Stimulated activated CD4-positive, alpha-beta T cell treated with anti-CD3 and anti-CD28 coated beads, TNF-alpha, amount 100 ng/mL, for 24 hours (primary cell): ENCODE measurements around the gene GATA3.
A peak's percentile ranks its signal among the peaks of the same experiment; 100 is the strongest.
"Not testable (repeated sequence)": the region's sequence is repeated elsewhere in the genome, so short reads cannot be mapped to it uniquely, and the experiment has no call there.

Experiments
- DNase-seq, 3 experiments: peaks; one replicate each; pipeline ENCODE4 v3.0.0-alpha.2; 2020; ENCODE audit warnings: low read depth in 3 of 3

The GATA3 gene

DNA sequence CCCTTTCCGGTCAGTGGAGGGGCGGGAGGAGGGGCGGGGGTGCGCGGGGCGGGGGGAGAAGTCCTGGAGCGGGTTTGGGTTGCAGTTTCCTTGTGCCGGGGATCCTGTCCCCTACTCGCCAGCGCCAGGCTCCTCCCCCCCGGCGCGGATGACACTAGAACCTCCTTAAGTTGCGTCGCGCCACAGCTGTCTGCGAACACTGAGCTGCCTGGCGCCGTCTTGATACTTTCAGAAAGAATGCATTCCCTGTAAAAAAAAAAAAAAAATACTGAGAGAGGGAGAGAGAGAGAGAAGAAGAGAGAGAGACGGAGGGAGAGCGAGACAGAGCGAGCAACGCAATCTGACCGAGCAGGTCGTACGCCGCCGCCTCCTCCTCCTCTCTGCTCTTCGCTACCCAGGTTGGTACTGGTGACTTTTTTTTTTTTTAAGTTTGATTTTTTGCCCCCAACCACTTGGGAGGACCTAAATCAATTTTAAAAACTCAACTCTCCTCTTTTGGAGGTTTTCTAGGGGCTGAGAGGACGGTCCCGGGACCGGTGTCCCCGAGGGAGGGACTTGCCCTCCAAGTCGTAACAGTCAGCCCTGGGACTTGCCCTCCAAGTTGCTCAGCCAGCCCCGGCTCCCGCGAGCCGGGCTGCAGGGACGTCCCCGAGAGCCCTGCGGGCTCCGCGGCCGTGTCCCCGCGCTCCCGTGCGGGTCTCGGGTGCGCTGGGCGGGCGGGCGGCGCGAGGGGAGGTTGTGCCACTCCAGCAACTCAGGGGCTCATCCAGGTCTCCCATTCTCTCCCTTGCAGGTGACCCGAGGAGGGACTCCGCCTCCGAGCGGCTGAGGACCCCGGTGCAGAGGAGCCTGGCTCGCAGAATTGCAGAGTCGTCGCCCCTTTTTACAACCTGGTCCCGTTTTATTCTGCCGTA lies at the start of gene GATA3:
GATA3 (plus strand) TSS at position 195 of the 914 bp plus-strand sequence. CDS start 968 bp downstream, outside the sequence.
- DNase-seq: peak; percentile 66 to 85 (median 67)

DNA sequence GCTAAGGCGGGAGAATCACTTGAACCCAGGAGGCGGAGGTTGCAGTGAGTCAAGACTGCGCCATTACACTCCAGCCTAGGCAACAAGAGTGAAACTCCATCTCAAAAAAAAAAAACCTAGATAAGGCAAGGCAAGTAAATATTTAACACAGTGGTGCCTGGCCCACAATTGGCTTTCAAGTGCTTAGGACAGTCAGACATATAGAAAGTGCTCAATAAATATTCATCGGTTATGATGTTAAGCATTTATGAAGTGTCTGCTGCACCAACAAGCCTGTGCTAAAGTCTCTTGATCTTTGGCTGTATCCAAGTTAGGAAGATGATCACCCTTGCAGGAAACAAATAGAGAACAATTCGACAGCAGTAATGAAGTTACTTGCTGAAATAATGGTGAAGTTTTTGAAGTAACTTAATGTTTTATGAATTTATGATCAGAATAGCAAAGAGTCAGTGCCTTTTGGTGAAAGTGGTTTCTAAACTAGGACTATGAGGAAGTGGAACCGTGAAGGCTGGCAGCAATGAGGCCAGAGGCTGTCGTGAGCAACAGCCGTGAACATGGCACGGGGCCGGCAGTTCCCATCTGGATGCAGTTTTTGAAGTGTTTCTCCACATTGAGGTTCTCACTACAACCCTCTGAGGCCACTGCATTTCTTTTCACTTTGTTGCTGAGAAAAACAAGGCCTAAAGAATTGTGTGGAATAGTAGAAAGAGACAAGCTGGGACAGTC lies 48.1 kb upstream of the GATA3 start:
- no peak for DNase-seq

DNA sequence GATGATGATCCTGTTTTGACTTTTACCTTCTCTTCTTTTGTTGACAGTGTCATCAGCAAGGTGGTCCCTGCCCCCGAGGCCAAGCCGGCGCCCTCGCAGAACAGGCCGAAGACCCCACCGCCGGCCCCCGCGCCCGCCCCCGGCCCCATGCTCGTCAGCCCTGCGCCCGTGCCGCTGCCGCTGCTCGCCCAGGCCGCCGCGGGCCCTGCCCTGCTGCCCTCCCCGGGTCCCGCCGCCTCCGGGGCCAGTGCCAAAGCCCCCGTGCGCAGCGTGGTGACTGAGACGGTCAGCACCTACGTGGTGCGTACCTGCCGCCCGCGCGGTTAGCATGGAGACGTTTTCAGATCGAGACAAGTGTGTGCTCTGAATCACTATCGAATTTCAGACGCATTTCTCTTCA lies 45.5 kb upstream of the GATA3 start:
- no peak for DNase-seq

DNA sequence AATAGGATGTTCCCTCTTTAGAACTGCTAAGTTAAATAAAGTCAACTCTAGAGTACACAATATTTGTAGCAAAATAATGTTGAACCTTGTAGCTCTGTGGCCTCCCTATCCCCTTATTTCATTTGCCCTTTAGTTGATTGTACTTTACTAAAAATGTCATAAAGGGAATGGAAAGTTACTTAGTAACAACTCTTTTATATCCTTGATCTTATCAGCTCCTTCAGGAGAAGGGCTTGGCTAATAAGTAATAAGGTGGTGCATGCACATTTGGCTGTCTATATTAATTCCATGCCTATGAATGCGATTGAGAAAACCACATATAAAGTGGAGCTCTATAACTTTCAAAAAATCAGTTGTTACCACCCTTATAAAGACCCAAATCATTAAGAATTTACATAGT lies 41.5 kb upstream of the GATA3 start:
- no peak for DNase-seq

DNA sequence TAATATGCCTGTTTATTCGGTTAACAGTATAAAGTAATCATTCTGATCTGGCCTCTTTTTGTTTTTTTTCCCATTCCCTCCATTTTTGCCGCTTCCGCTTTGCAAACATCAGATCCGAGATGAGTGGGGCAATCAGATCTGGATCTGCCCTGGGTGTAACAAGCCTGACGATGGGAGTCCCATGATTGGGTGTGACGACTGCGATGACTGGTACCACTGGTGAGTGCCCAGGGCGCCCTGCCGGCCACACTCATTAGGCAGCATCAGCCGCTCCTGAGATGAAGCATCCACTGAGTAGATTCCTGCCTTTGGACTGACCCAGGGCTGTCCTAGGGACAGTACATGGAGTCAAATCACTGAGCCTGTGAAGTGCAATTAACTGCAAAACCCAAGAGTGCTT lies 40.9 kb upstream of the GATA3 start:
- no peak for DNase-seq

DNA sequence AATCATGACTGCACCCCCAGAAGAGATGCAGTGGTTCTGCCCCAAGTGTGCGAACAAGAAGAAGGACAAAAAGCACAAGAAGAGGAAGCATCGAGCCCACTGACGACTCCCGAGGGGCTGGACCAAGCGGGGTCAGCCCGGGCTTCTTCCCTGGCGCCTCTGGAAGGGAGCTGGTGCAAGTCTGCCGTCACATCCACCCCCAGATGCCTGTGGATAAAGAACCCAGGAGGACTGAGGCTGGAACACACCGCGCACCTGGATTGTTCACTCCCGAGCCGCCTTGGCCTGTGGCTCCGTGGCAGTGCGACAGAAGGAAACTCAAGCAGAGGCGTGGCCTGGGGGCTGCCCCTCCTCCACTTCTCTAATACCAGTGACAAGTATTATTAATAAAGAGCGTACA lies 39.8 kb upstream of the GATA3 start:
- DNase-seq: no peak

DNA sequence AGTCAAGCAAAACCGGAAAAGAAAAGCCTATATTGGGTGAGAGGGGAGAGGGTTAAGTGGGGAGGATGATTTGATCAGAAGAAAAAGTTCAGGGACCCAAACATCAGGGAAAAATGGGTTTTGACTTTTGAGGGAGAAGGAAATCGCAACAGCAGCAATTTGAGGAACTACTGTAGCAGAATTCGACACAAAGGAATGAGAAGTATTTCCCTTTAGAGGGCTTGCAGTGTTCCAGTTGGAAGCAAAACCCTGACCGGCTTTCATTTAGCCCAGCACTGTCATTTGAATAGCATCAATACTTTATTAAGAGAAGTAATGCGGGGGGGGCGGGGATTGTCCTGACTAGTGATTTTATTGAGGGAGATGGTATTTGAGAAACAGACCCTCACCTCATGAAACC lies 37.2 kb upstream of the GATA3 start:
- DNase-seq: no peak

DNA sequence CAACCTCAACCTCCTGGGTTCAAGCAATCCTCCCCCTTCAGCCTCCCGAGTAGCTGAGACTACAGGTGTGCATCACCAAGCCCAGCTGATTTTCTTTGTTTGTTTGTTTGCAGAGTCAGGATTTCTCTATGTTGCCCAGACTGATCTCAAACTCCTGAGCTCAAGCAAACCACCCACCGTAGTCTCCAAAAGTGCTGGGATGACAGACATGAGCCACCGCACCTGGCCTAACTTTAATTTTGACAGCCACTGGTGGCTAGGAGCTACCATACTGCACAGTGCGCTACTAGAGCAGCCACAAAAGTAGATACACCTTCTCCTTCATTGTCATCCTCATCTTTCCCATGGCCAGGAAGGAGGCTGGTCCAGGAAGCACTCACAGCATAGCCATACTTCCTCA lies 31.2 kb upstream of the GATA3 start:
- no peak for DNase-seq

DNA sequence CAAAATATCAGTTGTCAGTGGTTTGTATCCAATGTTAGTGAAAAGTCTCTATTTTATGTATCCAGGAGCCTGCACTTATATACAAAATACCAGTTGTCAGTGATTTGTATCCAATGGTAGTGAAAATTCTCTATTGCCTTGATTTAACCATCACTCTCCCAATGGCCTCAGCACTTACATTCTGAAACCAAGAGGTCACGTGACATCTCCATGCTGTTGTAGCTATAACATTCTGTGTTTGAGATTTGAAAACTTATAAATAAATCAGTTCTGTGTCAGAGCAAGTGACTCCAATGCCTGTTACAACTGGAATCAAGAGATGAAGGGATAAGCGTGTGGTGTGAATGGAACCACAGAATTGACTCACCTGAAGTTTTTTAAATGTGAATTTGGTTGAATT lies 30.6 kb upstream of the GATA3 start:
- DNase-seq: no peak

DNA sequence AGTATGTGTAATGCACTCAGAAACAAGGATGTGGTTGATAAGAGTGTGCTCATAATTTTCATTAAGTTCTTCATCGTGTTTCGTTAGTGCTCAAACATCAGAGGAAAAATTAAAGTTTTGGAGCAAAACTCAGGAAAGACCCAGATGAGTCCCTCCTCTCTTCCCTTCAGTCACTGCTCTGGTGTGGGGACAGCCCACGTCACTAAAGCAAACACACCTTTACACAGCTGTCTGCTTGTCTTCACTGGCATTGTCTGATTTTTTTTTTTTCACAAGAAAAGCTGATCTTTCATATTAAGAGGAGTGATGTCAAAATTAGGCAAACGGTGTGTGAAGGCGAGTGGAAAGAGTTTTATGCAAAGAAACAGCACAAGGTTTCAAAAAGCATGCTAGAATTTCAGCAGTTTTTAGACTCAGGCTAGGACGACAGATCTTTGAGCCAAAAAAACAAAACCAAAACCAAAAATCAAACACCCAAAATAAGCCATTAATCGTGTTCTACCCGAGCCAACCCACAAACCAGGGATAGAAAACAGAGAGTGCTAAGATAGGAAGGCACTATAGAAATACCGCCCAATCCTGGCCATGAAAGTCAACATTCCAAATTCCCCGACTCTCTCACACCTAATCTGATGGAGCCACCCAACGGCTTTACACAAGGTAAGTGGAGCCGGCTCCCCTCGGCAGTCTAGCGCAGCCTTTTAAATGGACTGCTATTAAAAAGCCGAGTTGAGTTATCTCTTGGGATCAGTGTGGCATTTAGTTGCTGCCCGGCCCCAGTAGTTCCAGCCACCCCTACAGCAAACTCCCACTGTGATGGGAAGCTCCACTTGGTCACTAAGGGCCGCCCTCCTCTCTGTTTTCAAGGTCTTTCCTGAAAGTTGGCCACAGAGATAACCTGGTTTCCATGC lies 27.9 kb upstream of the GATA3 start:
- no peak for DNase-seq

DNA sequence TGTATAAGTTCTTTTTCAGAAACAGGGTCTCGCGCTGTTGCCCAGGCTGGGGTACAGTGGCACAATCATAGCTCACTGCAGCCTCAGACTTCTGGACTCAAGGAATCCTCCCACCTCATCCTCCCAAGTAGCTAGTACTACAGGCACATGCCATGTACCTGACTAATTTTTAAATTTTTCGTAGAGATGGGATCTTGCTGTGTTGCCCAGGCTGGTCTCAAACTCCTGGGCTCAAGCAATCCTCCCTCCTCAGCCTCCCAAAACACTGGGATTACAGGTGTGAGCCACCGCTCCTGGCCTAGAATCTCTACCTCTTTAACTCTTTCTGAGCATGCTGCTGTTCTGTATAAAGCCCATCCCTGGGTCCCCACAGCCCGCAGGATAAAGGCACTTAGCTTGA lies 23.3 kb upstream of the GATA3 start:
- not testable (repeated sequence) for DNase-seq

DNA sequence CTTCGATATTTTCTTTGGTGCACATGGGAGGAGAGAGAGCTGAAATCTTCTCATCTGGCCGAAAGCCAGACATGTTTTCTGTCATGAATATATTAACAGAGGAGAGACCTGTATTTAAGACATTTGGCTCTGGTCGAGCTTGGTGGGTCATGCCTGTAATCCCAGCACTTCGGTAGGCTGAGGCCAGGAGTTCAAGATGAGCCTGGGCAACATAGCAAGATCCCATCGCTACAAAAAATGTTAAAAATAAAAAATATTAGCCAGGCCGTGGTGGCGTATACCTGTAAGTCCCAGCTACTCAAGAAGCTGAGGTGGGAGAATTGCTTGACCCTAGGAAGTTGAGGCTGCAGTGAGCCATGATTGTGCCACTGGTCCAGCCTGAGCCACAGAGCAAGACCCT lies 21.9 kb upstream of the GATA3 start:
- DNase-seq: no peak

DNA sequence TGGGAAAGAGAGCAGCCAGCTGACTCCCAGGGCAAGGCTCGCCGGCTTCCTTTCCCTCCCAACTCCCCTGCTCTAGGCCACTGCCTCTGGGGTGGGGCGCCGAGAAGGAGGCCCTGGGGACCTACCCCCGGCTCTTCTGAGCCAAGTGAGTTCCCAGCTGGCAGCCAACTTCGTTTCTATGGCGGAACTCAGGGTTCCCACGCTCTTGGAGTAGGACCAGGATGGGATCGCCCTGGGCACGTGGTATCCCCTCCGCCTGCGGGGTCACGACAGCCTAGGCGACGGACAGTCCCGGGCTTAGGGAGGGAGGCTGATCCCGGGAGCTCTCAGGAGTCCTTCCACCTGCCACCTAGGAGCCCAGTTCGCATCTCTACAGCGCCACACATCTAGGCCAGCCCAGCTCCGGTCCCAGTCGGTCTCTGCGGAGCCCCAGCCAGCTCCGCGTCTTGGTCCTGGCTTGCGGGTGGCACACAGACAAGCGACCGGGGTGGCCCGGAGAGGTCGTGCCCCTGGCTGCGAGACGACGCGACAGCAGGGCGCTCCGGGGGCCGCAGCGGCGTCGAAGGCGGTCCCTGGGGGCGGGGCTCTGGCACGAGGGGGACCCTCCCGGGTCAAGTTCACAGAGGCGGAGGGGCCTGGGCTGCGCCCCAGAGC lies 20.5 kb upstream of the GATA3 start:
- DNase-seq: no peak

DNA sequence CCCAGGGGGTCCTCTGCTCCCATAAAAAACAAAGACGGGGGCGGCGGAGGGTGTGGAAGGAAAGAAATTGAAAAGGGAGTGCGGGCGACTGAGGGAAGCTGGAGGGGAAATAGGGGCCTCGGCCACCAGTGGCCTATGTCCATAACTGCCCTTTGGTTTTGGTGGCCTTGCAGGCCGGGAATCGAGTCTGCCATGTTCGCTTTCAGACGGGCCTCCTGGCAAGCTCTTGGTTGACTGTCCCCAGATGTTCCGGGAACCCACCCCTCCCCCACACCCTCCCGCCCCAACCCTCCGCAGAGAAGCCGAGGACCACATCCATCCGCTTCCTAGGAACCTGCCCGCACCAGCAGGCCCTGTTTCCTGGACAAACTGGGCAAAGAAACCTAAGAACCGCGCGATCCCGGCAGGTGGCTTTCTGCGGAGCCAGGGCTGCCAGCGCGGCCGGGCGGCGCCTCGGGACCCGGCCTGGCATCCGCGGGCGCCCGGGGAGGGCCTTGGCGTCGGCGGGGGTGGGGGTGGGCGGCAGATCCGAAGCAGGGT lies 20.0 kb upstream of the GATA3 start:
- DNase-seq: no peak

DNA sequence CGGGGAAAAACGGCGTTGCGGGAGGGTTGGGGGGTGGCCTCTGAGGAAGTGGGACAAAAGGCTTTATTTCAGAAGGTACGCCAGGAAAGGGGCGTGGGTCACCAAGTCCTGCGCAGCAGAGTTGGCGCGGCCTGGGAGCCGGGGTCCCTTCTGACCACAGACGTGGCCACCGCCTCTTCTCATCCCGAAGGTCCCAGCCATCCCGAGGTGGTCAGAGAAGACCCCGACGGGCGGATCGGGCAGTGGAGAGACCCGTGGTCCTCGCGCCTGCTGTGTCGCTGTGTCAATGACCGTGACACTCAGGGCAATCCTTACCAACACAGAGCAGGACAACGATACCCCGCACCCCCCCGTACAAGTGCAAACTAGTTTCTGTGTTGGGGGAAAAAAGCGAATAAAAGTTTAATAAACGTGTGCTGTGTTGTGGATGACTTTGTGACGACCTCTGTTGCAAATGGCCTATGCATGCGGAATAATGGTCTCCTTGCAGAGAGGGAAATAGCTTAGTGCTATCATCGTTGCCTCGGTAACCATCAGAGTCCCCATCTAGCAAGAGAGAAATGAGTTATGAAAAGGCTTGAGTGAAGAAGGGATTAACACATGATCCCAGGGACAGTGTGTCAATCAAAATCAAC lies 19.4 kb upstream of the GATA3 start:
- no peak for DNase-seq

DNA sequence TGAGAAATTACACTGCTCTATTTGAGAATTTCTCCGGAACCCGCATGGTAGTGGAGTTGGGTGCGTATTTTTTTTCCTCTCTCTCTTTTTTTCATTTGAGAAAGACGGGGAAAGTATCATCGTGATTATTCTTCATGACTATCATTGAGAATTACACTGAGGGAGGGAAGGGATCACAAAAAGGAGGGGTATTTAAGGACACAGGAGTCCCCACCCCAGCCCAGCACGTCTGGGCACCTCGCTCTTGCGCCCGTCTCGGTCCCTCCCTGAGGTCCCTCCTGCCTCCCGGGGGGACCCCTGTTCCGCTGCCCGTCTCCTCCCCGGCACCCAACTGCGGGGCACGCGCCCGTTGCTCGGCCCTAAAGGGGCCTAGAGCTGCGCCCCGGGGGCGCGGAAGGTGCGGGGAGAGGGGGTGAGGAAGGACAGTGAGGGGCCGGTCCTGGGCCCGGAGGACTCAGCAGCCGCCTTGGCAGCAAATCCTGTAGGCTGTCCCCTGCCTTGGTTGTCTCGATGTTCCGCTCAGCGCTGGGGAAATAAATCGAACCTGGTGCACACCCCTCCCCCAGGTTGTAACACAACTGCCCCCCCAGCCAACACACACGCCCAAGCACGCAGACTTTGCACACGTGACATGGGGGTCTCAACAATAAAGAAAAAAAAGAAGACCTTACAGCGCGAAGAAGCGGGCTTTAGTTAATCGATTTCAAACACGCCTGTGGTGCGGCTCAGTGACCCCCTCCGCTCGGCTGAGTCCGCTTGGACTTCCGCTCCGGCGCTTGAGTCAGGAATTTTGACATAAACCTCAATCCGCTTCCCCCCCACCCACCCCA lies 18.6 kb upstream of the GATA3 start:
- no peak for DNase-seq

DNA sequence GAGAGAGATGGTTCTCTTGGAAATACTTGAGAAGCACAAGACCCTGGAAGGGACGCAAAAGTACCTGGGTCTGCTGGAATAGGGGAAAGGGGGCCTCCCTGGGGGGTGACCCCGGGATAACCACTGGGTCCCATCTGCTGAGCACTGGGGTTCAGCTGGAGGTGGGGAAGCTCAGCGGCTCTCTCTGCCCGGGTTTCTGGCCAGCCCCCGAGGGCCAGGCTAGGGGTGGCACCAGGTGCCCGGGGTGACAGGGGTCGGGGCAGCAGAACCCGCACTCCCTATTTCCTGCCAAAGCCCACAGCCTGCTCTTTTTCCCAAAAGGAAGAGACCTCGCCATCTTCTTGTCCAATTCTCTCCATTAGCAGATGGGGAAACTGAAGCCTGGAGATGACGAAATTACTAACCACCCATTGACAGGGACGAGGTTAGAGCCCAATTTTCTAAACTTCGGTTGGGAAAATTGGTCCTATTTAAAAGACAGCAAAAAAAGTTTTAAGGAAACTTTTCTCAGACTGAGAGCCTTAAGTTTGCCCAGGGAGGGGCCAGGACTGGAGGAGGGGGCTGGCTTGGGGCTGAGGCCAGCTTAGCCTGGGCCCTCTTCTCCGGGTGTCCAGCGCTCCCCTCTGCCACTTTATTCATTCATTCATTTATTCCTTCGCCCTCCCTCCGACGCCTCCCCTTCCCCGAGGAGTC lies 17.8 kb upstream of the GATA3 start:
- DNase-seq: no peak

DNA sequence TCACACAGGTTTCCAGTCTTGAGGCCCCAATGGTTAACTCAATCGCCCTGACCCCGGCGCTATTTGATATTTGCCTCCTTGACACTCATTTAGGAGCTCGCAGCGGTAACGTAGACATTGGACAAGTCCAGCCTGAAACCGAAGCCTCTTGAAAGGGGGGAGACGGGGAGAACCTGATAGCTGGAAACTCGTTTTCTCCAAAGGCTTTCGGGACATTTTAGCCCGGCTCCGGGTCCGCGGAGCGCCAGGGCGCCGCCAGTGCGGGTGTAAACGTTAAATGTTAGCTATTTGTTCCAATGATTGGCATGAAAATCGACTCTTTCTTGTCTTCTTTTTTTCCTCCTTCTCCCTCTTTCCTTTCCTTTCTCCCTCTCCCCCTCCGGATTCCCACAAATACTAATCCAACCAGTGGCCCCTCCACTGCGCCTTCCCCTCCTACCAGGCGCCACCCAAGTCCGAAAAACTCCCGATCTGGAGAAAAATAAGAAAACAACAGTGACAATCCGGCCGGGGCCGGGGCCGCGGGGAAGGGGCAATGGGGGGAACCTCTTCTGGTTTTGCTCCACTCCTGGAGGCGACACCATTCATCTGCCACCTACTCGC lies 17.2 kb upstream of the GATA3 start:
- no peak for DNase-seq
